Measurements from ENCODE around the gene PRKD1. TPM values are rescaled to one million over a fixed set of nuclear protein-coding genes. Genes with fewer than 3 reads are reported as not detected.

Gene PRKD1
- total RNA-seq, 2 donors from 2014 or later = not detected

DNA sequence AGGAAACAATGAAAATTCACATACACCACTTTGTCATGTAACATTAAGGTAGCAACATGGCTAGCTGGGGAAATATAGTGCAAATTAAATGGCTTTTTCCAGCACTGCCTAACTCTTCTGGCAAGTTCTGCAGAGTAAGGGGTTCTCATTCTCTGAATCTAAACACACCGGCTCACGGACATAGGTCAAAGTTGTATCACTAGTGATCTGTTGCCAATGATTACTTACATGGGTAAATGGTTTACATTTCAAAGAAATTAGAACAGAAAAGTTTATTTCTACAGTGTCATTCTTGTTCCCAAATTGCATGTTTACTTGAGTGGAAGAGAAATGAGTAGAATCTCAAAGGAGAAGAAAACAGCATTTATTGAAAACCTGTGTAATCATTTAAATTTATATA lies 381.9 kb downstream of the PRKD1 start:
- Mint-ChIP-seq H3K4me3 (no peak overlapping the region), H3K27ac (no peak overlapping the region), H3K36me3 (ENCODE audit: low read depth) (no peaks in the 10 kb centered on the region), H3K27me3 (no peaks in the 10 kb centered on the region), H3K4me1 (no peaks in the 10 kb centered on the region)
- no peak for DNase-seq
- no peak for ATAC-seq
- no peaks in the 10 kb centered on the region for H3K9me3 ChIP-seq (ENCODE audit: control insufficient read depth, low read length, poor library complexity, severe bottlenecking)

DNA sequence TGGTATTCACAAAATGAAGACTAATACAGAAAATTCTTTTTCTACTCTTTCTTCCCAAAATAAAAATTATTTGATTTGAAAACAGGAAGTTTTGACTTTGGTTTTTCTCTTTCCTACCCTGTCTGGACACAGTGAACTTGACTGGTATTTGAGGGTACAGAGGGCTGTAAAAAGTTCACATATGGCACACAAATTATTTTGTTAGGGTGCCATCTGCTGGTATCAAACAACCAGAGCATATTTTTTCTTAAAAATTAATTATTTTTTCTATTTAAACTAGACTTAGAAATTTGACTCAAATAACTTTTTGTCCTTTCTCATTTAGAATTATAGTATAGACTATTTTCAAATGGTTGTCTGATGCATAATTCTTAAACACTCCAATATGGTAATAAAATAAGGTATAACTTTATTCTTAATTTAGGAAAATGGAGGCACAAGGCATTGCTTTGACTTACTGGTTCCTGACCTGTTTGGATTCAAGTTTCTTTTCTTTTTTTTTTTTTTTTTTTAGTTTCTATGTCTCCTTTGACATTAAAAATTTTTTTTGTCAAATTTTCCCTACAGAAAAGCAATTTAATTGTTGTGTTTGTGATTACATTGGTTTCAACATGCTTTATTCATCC lies 390.6 kb downstream of the PRKD1 start:
- no peak overlapping the region for H3K4me3 Mint-ChIP-seq
- H3K27me3 Mint-ChIP-seq = no peaks in the 10 kb centered on the region
- no peak overlapping the region for H3K27ac Mint-ChIP-seq
- no peaks in the 10 kb centered on the region for H3K9me3 ChIP-seq (ENCODE audit: control insufficient read depth, low read length, poor library complexity, severe bottlenecking)
- H3K36me3 Mint-ChIP-seq (ENCODE audit: low read depth) = no peaks in the 10 kb centered on the region
- ATAC-seq (no peak), DNase-seq (no peak)
- H3K4me1 Mint-ChIP-seq = no peaks in the 10 kb centered on the region

DNA sequence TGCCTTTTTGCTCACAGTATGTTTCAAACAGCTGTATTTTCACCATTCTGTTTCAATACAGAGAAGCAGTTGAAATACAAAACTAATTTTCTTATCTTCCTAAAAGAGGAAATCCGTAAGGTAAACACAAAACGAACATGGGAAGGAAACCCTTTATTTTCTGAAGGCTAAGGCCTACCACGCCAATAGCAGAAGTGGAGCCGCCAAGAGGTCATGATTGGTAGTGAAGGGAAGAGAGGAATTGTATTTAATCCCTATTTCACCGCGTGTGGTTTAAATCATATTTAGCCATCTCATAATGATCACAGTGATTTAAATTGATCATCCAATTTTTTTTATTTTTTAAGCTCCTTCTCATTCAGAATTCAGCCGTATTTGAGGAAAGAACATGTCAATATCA lies 398.2 kb downstream of the PRKD1 start:
- DNase-seq (no peak), ATAC-seq (no peak)
- no peak overlapping the region for H3K27ac Mint-ChIP-seq
- no peak overlapping the region for H3K4me3 Mint-ChIP-seq
- H3K27me3 Mint-ChIP-seq = no peaks in the 10 kb centered on the region
- no peaks in the 10 kb centered on the region for H3K9me3 ChIP-seq (ENCODE audit: control insufficient read depth, low read length, poor library complexity, severe bottlenecking)
- no peaks in the 10 kb centered on the region for H3K36me3 Mint-ChIP-seq (ENCODE audit: low read depth)
- no peaks in the 10 kb centered on the region for H3K4me1 Mint-ChIP-seq

DNA sequence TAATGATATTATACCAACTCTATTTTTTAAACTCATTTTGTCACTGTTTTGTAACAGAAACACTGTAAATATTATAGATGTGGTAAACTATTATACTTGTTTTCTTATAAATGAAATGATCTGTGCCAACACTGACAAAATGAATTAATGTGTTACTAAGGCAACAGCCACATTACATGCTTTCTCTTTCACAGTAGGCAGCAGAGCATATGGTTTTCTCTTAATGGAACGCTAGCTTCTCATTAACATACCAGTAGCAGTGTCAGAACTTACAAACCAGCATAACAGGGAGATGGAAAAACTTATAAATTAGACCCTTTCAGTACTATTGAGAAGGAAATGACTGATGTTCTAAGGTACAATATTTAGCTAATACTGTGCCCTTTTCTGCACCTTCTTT lies 398.8 kb downstream of the PRKD1 start:
- no peak for DNase-seq
- no peaks in the 10 kb centered on the region for H3K27me3 Mint-ChIP-seq
- no peaks in the 10 kb centered on the region for H3K9me3 ChIP-seq (ENCODE audit: control insufficient read depth, low read length, poor library complexity, severe bottlenecking)
- ATAC-seq = no peak
- H3K4me1 Mint-ChIP-seq = no peaks in the 10 kb centered on the region
- no peak overlapping the region for H3K27ac Mint-ChIP-seq
- H3K36me3 Mint-ChIP-seq (ENCODE audit: low read depth) = no peaks in the 10 kb centered on the region
- H3K4me3 Mint-ChIP-seq = no peak overlapping the region

DNA sequence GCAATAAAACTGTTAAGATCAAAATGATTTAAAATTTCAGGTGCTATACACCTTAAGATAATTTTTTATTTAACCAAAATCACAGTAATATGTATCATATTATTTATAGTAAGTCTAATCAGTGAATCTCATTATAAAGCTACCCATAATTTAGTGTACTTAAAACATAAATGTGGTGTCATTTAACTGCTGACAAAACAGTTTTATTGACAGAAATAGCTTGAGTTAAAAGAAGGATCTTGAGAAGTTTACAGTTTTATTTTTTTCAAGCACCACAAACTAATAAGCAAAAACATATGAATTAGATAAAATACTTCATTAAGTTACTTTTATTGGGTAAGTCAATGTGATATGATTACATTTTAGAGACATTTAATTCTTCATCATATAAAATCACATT lies 400.4 kb downstream of the PRKD1 start:
- Mint-ChIP-seq H3K27me3 (no peaks in the 10 kb centered on the region), H3K4me1 (no peaks in the 10 kb centered on the region), H3K27ac (no peak overlapping the region), H3K36me3 (ENCODE audit: low read depth) (no peaks in the 10 kb centered on the region), H3K4me3 (no peak overlapping the region)
- no peaks in the 10 kb centered on the region for H3K9me3 ChIP-seq (ENCODE audit: control insufficient read depth, low read length, poor library complexity, severe bottlenecking)
- ATAC-seq (no peak), DNase-seq (no peak)

Data from T-helper 17 cell (primary cell).